SK-N-SH (cell line): ENCODE results near the gene FTSJ1. TPM values are rescaled to one million over a fixed set of nuclear protein-coding genes. Genes with fewer than 3 reads are reported as not detected.

Source experiments
- CTCF ChIA-PET: fragments of 300-600, 350-600 bp; formaldehyde crosslinking; extraction: SDS; loops from one replicate; lab custom pipeline; 2021; lab: Yijun Ruan, JAX
- POLR2A ChIA-PET: fragments of 350-600 bp; sonication (Branson Sonifier 250); formaldehyde crosslinking; extraction: SDS; loops from one replicate; lab custom pipeline; 2020; ENCODE audit warnings: antibody characterized with exemption, inconsistent platforms; lab: Yijun Ruan, JAX
- DNase-seq: peaks from one replicate; pipeline ENCODE4 v3.0.0; 2012
- H2AFZ ChIP-seq: fragments of 200-600 bp; sonication (generic); 2 replicates; pipeline ENCODE4 v1.8.1; 2016; ENCODE audit warnings: antibody characterized with exemption, mild to moderate bottlenecking, low read depth
- H3F3A ChIP-seq: fragments of 200-600 bp; sonication (generic); replicated peaks from 2 replicates; pipeline ENCODE3; 2016; ENCODE audit warnings: antibody characterized with exemption, mild to moderate bottlenecking; ENCODE audit not compliant: insufficient read depth
- H3K27ac ChIP-seq, 2 experiments: fragments of 200-500 bp in 1 of 2; fragments of 200-600 bp in 1 of 2; sonication (Bioruptor generic) in 1 of 2; sonication (generic), shearing (Covaris generic) in 1 of 2; 2 replicates each; pipeline versions ENCODE4 v1.5.1 to v1.6.1; 2014 to 2016; ENCODE audit warnings: low read depth in 2 of 2, inconsistent platforms in 1 of 2, low read length in 1 of 2, mild to moderate bottlenecking in 1 of 2, mixed read lengths in 1 of 2
- H3K27me3 ChIP-seq: fragments of 200-600 bp; sonication (generic), shearing (Covaris generic); 2 replicates; pipeline ENCODE4 v1.6.1; 2016; ENCODE audit warnings: mixed run types; ENCODE audit not compliant: insufficient read depth
- H3K36me3 ChIP-seq, 2 experiments: fragments of 200-500 bp in 1 of 2; fragments of 200-600 bp in 1 of 2; sonication (Bioruptor generic) in 1 of 2; sonication (generic) in 1 of 2; replicated peaks in 1 of 2; 2 replicates each; pipeline versions ENCODE3 to v1.5.1; 2014 to 2016; ENCODE audit warnings: low read length in 1 of 2, mild to moderate bottlenecking in 1 of 2; ENCODE audit not compliant: insufficient read depth in 2 of 2, control insufficient read depth in 1 of 2
- H3K4me1 ChIP-seq, 2 experiments: fragments of 200-500 bp in 1 of 2; fragments of 200-600 bp in 1 of 2; sonication (Bioruptor generic) in 1 of 2; sonication (generic), shearing (Covaris generic) in 1 of 2; 2 replicates each; pipeline versions ENCODE4 v1.5.1 to v1.6.1; 2014 to 2016; ENCODE audit warnings: low read depth in 1 of 2, low read length in 1 of 2, mixed run types in 1 of 2; ENCODE audit not compliant: insufficient read depth in 2 of 2, control insufficient read depth in 1 of 2
- H3K4me2 ChIP-seq: fragments of 200-600 bp; sonication (generic), shearing (Covaris generic); 2 replicates; pipeline ENCODE4 v1.6.1; 2017; ENCODE audit warnings: mixed run types
- H3K4me3 ChIP-seq, 2 experiments: fragments of 200-500 bp in 1 of 2; fragments of 200-600 bp in 1 of 2; sonication (Bioruptor generic) in 1 of 2; sonication (generic), shearing (Covaris generic) in 1 of 2; 2 replicates each; pipeline versions ENCODE4 v1.5.1 to v1.8.1; 2014 to 2016; ENCODE audit warnings: low read depth in 2 of 2, inconsistent platforms in 1 of 2, low read length in 1 of 2, mild to moderate bottlenecking in 1 of 2, mixed read lengths in 1 of 2, moderate library complexity in 1 of 2
- H3K79me2 ChIP-seq: fragments of 200-600 bp; sonication (generic); 2 replicates; pipeline ENCODE4 v1.8.1; 2017; ENCODE audit warnings: mild to moderate bottlenecking; ENCODE audit not compliant: insufficient read depth
- H3K9ac ChIP-seq: fragments of 200-600 bp; sonication (generic); 2 replicates; pipeline ENCODE4 v1.6.1; 2017; ENCODE audit warnings: mixed run types
- H3K9me2 ChIP-seq: fragments of 200-600 bp; sonication (generic); 2 replicates; pipeline ENCODE4 v1.6.1; 2017; ENCODE audit warnings: mixed run types
- H3K9me3 ChIP-seq: fragments of 200-600 bp; sonication (generic); 2 replicates; pipeline ENCODE4 v1.6.1; 2017; ENCODE audit warnings: mixed run types, mild to moderate bottlenecking, moderate library complexity
- H4K20me1 ChIP-seq: fragments of 200-600 bp; sonication (generic); 2 replicates; pipeline ENCODE4 v1.6.1; 2017; ENCODE audit warnings: mild to moderate bottlenecking, mixed run types; ENCODE audit not compliant: insufficient read depth
- CTCF ChIP-seq: fragments of 200-600 bp; sonication (generic); IDR thresholded peaks from 2 replicates; pipeline ENCODE4 v1.6.1; 2017; ENCODE audit warnings: antibody characterized with exemption, mild to moderate bottlenecking, moderate library complexity
- ELF1 ChIP-seq: IDR thresholded peaks from 2 replicates; pipeline ENCODE4 v1.4.0; 2012
- EZH2phosphoT487 ChIP-seq: fragments of 200-600 bp; sonication (generic); IDR thresholded peaks from 2 replicates; pipeline ENCODE4 v1.6.1; 2017; ENCODE audit warnings: low read depth, mixed run types, mild to moderate bottlenecking, antibody characterized with exemption, moderate library complexity, borderline replicate concordance
- FOSL2 ChIP-seq: IDR thresholded peaks from 2 replicates; pipeline ENCODE4 v1.4.0; 2012; ENCODE audit warnings: low read depth, mild to moderate bottlenecking, moderate library complexity, borderline replicate concordance
- FOXJ3 ChIP-seq: sonication (generic); formaldehyde crosslinking; IDR thresholded peaks from 2 replicates; pipeline ENCODE4 v1.5.1; 2020; ENCODE audit warnings: mild to moderate bottlenecking, missing genetic modification reagents
- FOXM1 ChIP-seq: IDR thresholded peaks from 2 replicates; pipeline ENCODE4 v1.4.0; 2012; ENCODE audit warnings: low read depth, mild to moderate bottlenecking
- GABPA ChIP-seq: IDR thresholded peaks from 2 replicates; pipeline ENCODE4 v1.4.0; 2012; ENCODE audit warnings: low read depth, mild to moderate bottlenecking
- GATA2 ChIP-seq: sonication (generic); formaldehyde crosslinking; IDR thresholded peaks from 2 replicates; pipeline ENCODE4 v1.5.0; 2020; ENCODE audit warnings: mild to moderate bottlenecking, missing genetic modification reagents
- IRF3 ChIP-seq: fragments of 150-350 bp; IDR thresholded peaks from 2 replicates; pipeline ENCODE4 v1.6.1; 2016; ENCODE audit warnings: mild to moderate bottlenecking, low read depth, low read length
- MAX ChIP-seq: IDR thresholded peaks from 2 replicates; pipeline ENCODE4 v1.4.0; 2012; ENCODE audit warnings: low read depth
- MEF2A ChIP-seq: IDR thresholded peaks from 2 replicates; pipeline ENCODE4 v1.4.0; 2012; ENCODE audit warnings: low read depth, borderline replicate concordance
- MXI1 ChIP-seq: IDR thresholded peaks from 2 replicates; pipeline ENCODE4 v1.6.1; 2012; ENCODE audit warnings: mild to moderate bottlenecking, low read depth, low read length, improper control_type of control experiment
- NRF1 ChIP-seq: IDR thresholded peaks from 2 replicates; pipeline ENCODE4 v1.6.1; 2012; ENCODE audit warnings: low read depth, mild to moderate bottlenecking, low read length
- POLR2AphosphoS5 ChIP-seq: IDR thresholded peaks from 2 replicates; pipeline ENCODE4 v1.6.1; 2012; ENCODE audit warnings: low read depth, low read length
- RCOR1 ChIP-seq: fragments of 150-350 bp; IDR thresholded peaks from 2 replicates; pipeline ENCODE4 v1.6.1; 2017; ENCODE audit warnings: antibody characterized with exemption, low read length
- RXRA ChIP-seq: IDR thresholded peaks from 2 replicates; pipeline ENCODE4 v1.4.0; 2012; ENCODE audit warnings: low read depth, mild to moderate bottlenecking, borderline replicate concordance
- SMC3 ChIP-seq: IDR thresholded peaks from 2 replicates; pipeline ENCODE4 v1.6.1; 2012; ENCODE audit warnings: low read depth, low read length, improper control_type of control experiment
- TAF1 ChIP-seq: IDR thresholded peaks from 2 replicates; pipeline ENCODE4 v1.6.1; 2012; ENCODE audit warnings: low read depth, mild to moderate bottlenecking, low read length, moderate library complexity, borderline replicate concordance
- TCF12 ChIP-seq: IDR thresholded peaks from 2 replicates; pipeline ENCODE4 v1.4.0; 2012
- TEAD4 ChIP-seq: IDR thresholded peaks from 2 replicates; pipeline ENCODE4 v1.4.0; 2012; ENCODE audit warnings: mild to moderate bottlenecking, borderline replicate concordance; ENCODE audit not compliant: insufficient read depth
- USF1 ChIP-seq: IDR thresholded peaks from 2 replicates; pipeline ENCODE4 v1.4.0; 2012; ENCODE audit warnings: low read depth, borderline replicate concordance
- WGBS: methylation state at CpG from one replicate; pipeline ENCODE4 v1.1.6; 2017; ENCODE audit warnings: low lambda C conversion rate; 5-methylcytosine and 5-hydroxymethylcytosine counted together
- polyA plus RNA-seq, 3 experiments: library from polyadenylated mRNA; depleted of rRNA; stranded (reverse); fragments of >200 nt; gene quantifications; 2 replicates each; pipeline ENCODE4 v1.2.3, GENCODE V29; 2012

FTSJ1 gene
- polyA plus RNA-seq, 1 of the 3 experiments (the other 2 are of a cell fraction) = 34.1 TPM

- Histone ChIP-seq H3K9me2 (no peaks in the 10 kb centered on the region), H3K4me1 (peaks cover 0 to 1% of the 10 kb centered on the region in 2 experiments; a peak in 1 of 4 replicates), H3K4me3 (no peak overlapping the region), H4K20me1 (no peaks in the 10 kb centered on the region), H3K4me2 (no peak overlapping the region), H3K36me3 (no peaks in the 10 kb centered on the region), H3K79me2 (no peaks in the 10 kb centered on the region), H3K9me3 (no peaks in the 10 kb centered on the region), H3F3A (no peaks in the 10 kb centered on the region), H3K9ac (no peak overlapping the region), H2AFZ (no peak overlapping the region), H3K27me3 (no peaks in the 10 kb centered on the region; the same call in 1 of the 2 replicates), H3K27ac (no peak overlapping the region)
- ChIA-PET POLR2A (no interaction called here), CTCF (no interaction called here)
- no peak for TF ChIP-seq MXI1
- no peak for TF ChIP-seq TEAD4
- TF ChIP-seq SMC3 = no peak
- TF ChIP-seq MEF2A = no peak
- no peak for TF ChIP-seq CTCF
- no peak for TF ChIP-seq TCF12
- TF ChIP-seq MAX = no peak
- TF ChIP-seq USF1 = no peak
- TF ChIP-seq GABPA = no peak
- no peak for TF ChIP-seq ELF1
- WGBS = 33% methylated on average over 3 of the region's 3 CpGs
- DNase-seq = no peak
Observed at GRCh38 chrX:48460031-48460430, 16.0 kb upstream of the FTSJ1 start.

- peaks cover 0 to 6% of the 10 kb centered on the region in 2 experiments; a peak in 1 of 4 replicates for H3K4me1 ChIP-seq
- no peak for DNase-seq
- H3K36me3 ChIP-seq = no peaks in the 10 kb centered on the region
- WGBS = 35% methylated on average over 11 of the region's 11 CpGs
- TF ChIP-seq NRF1 (no peak), IRF3 (no peak), RCOR1 (no peak), FOXM1 (no peak), MAX (no peak), POLR2AphosphoS5 (no peak), TAF1 (no peak), MXI1 (no peak), RXRA (no peak), FOSL2 (no peak), TEAD4 (no peak), FOXJ3 (CRISPR knock-in tag) (no peak), GATA2 (CRISPR knock-in tag) (no peak), EZH2phosphoT487 (no peak)
- no peaks in the 10 kb centered on the region for H3K9me2 ChIP-seq
- no peak overlapping the region for H3K4me2 ChIP-seq
- no peak overlapping the region for H3K27ac ChIP-seq
- ChIA-PET CTCF (no interaction called here), POLR2A (no interaction called here)
- H3F3A ChIP-seq = no peaks in the 10 kb centered on the region
- H2AFZ ChIP-seq = no peak overlapping the region
- no peak overlapping the region for H3K9ac ChIP-seq
- no peaks in the 10 kb centered on the region; the same call in 1 of the 2 replicates for H3K27me3 ChIP-seq
- no peaks in the 10 kb centered on the region for H4K20me1 ChIP-seq
- H3K79me2 ChIP-seq = no peaks in the 10 kb centered on the region
- no peak overlapping the region for H3K4me3 ChIP-seq
- H3K9me3 ChIP-seq = no peaks in the 10 kb centered on the region
Observed at GRCh38 chrX:48460606-48461005, 15.4 kb upstream of the FTSJ1 start.
